H9 (cell line): Measurements from ENCODE around the gene HDC. TPM values are rescaled to one million over a fixed set of nuclear protein-coding genes. Genes with fewer than 3 reads are reported as not detected.

Experiments
- DNase-seq: peaks from one replicate; pipeline ENCODE4 v3.0.0-alpha.2; 2017
- H2AFZ ChIP-seq: one replicate; pipeline ENCODE4 v1.6.1; 2013; ENCODE audit warnings: mild to moderate bottlenecking, low read length, control low read depth, moderate library complexity
- H2AK5ac ChIP-seq: 2 replicates; pipeline ENCODE4 v1.6.1; 2013; ENCODE audit warnings: low read length, control low read depth, mixed read lengths; ENCODE audit not compliant: insufficient read length
- H2BK120ac ChIP-seq: one replicate; pipeline ENCODE4 v1.6.1; 2013; ENCODE audit warnings: low read depth, mild to moderate bottlenecking, low read length, control low read depth, inconsistent platforms; ENCODE audit not compliant: poor library complexity, severe bottlenecking
- H2BK12ac ChIP-seq: 2 replicates; pipeline ENCODE4 v1.6.1; 2013; ENCODE audit warnings: low read length, control low read depth, mixed read lengths, low read depth; ENCODE audit not compliant: insufficient read length
- H2BK15ac ChIP-seq: 2 replicates; pipeline ENCODE4 v1.6.1; 2013; ENCODE audit warnings: low read depth, low read length, control low read depth
- H2BK20ac ChIP-seq: one replicate; pipeline ENCODE4 v1.6.1; 2013; ENCODE audit warnings: low read depth, mild to moderate bottlenecking, low read length, control low read depth, inconsistent platforms; ENCODE audit not compliant: poor library complexity, severe bottlenecking
- H2BK5ac ChIP-seq: 2 replicates; pipeline ENCODE4 v1.6.1; 2013; ENCODE audit warnings: low read length, control low read depth, mixed read lengths; ENCODE audit not compliant: insufficient read length
- H3K14ac ChIP-seq: 2 replicates; pipeline ENCODE4 v1.6.1; 2013; ENCODE audit warnings: low read length, control low read depth; ENCODE audit not compliant: insufficient read depth
- H3K18ac ChIP-seq: 2 replicates; pipeline ENCODE4 v1.6.1; 2013; ENCODE audit warnings: low read depth, mild to moderate bottlenecking, mixed read lengths, low read length, control low read depth; ENCODE audit not compliant: insufficient read length
- H3K23ac ChIP-seq: 2 replicates; pipeline ENCODE4 v1.6.1; 2013; ENCODE audit warnings: low read length, control low read depth, mixed read lengths, low read depth; ENCODE audit not compliant: insufficient read length
- H3K23me2 ChIP-seq: 2 replicates; pipeline ENCODE4 v1.6.1; 2013; ENCODE audit warnings: low read depth, mild to moderate bottlenecking, mixed read lengths, low read length, control low read depth; ENCODE audit not compliant: insufficient read length, poor library complexity, severe bottlenecking
- H3K27ac ChIP-seq: 2 replicates; pipeline ENCODE4 v1.5.1; 2013; ENCODE audit warnings: low read length, control low read depth, mixed read lengths, low read depth; ENCODE audit not compliant: insufficient read length
- H3K27me3 ChIP-seq: 2 replicates; pipeline ENCODE4 v1.6.1; 2013; ENCODE audit warnings: low read length, control low read depth, inconsistent platforms; ENCODE audit not compliant: insufficient read depth
- H3K4ac ChIP-seq: 2 replicates; pipeline ENCODE4 v1.6.1; 2013; ENCODE audit warnings: low read depth, mild to moderate bottlenecking, control low read depth, inconsistent platforms, low read length, moderate library complexity
- H3K4me1 ChIP-seq: 2 replicates; pipeline ENCODE4 v1.6.1; 2013; ENCODE audit warnings: low read length, control low read depth, inconsistent platforms; ENCODE audit not compliant: insufficient read depth
- H3K4me2 ChIP-seq: 2 replicates; pipeline ENCODE4 v1.6.1; 2013; ENCODE audit warnings: low read length, control low read depth, mixed read lengths; ENCODE audit not compliant: insufficient read length, insufficient read depth
- H3K56ac ChIP-seq: 2 replicates; pipeline ENCODE4 v1.6.1; 2013; ENCODE audit warnings: low read depth, mild to moderate bottlenecking, mixed read lengths, low read length, control low read depth; ENCODE audit not compliant: insufficient read length
- H3K79me1 ChIP-seq: 2 replicates; pipeline ENCODE4 v1.6.1; 2013; ENCODE audit warnings: low read depth, mild to moderate bottlenecking, moderate library complexity, low read length, control low read depth, inconsistent platforms; ENCODE audit not compliant: insufficient read depth, poor library complexity, severe bottlenecking
- H3K79me2 ChIP-seq: 2 replicates; pipeline ENCODE4 v1.6.1; 2013; ENCODE audit warnings: low read length, control low read depth, inconsistent platforms; ENCODE audit not compliant: insufficient read depth
- H3K9ac ChIP-seq: 2 replicates; pipeline ENCODE4 v1.6.1; 2013; ENCODE audit warnings: low read length, control low read depth, mixed read lengths; ENCODE audit not compliant: insufficient read length; ENCODE audit errors: extremely low read depth
- H3K9me3 ChIP-seq: one replicate; pipeline ENCODE4 v1.6.1; 2013; ENCODE audit warnings: low read depth, low read length, inconsistent platforms; ENCODE audit not compliant: control insufficient read depth
- H3T11ph ChIP-seq: one replicate; pipeline ENCODE4 v1.6.1; 2013; ENCODE audit warnings: mild to moderate bottlenecking, low read length, control low read depth, inconsistent platforms
- H4K20me1 ChIP-seq: one replicate; pipeline ENCODE4 v1.6.1; 2013; ENCODE audit not compliant: control insufficient read depth, insufficient read length, insufficient read depth
- H4K5ac ChIP-seq: 2 replicates; pipeline ENCODE4 v1.6.1; 2013; ENCODE audit warnings: low read depth, mild to moderate bottlenecking, mixed read lengths, low read length, control low read depth; ENCODE audit not compliant: insufficient read length
- H4K8ac ChIP-seq: replicated peaks from 2 replicates; pipeline ENCODE4 v1.6.1; 2013; ENCODE audit warnings: low read length, control low read depth, mixed read lengths, low read depth; ENCODE audit not compliant: insufficient read length
- H4K91ac ChIP-seq: 2 replicates; pipeline ENCODE4 v1.6.1; 2013; ENCODE audit warnings: low read depth, mild to moderate bottlenecking, moderate library complexity, mixed read lengths, low read length, control low read depth; ENCODE audit not compliant: insufficient read length
- H3K27ac Mint-ChIP-seq, 3 experiments: 2 replicates in 2 of 3; 3 replicates in 1 of 3; pipeline ENCODE4 v1.8.0; 2020 to 2021; ENCODE audit warnings: mixed read lengths in 3 of 3, mild to moderate bottlenecking in 1 of 3, moderate library complexity in 1 of 3
- H3K27me3 Mint-ChIP-seq: 2 replicates; pipeline ENCODE4 v1.8.0; 2021; ENCODE audit warnings: low read depth, mild to moderate bottlenecking, moderate library complexity, mixed read lengths
- H3K36me3 Mint-ChIP-seq, 3 experiments: 2 replicates in 2 of 3; 3 replicates in 1 of 3; pipeline ENCODE4 v1.8.0; 2020 to 2021; ENCODE audit warnings: low read depth in 3 of 3, mixed read lengths in 3 of 3; ENCODE audit not compliant: insufficient read depth in 1 of 3
- H3K4me1 Mint-ChIP-seq, 2 experiments: 2 replicates each; pipeline ENCODE4 v1.8.0; 2020; ENCODE audit warnings: mixed read lengths in 2 of 2
- H3K4me3 Mint-ChIP-seq, 2 experiments: 2 replicates in 1 of 2; 3 replicates in 1 of 2; pipeline ENCODE4 v1.8.0; 2020 to 2021; ENCODE audit warnings: mild to moderate bottlenecking in 2 of 2, mixed read lengths in 2 of 2, moderate library complexity in 1 of 2
- H3K9me3 Mint-ChIP-seq, 2 experiments: 2 replicates in 1 of 2; 3 replicates in 1 of 2; pipeline ENCODE4 v1.8.0; 2020; ENCODE audit warnings: mild to moderate bottlenecking in 2 of 2, mixed read lengths in 2 of 2, moderate library complexity in 1 of 2
- CTCF ChIP-seq: fragments of 200-600 bp; sonication (generic); conservative IDR thresholded peaks from 3 replicates; pipeline ENCODE4 v1.8.0; 2021; ENCODE audit warnings: antibody characterized with exemption, mild to moderate bottlenecking
- WGBS: extraction: QIAGEN DNeasy Blood & Tissue Kit; methylation state at CpG from one replicate; pipeline ENCODE4 v1.1.7; 2013; ENCODE audit warnings: missing lambda C conversion rate, low lambda C conversion rate, mixed read lengths; ENCODE audit not compliant: insufficient read length; ENCODE audit errors: extremely low coverage; 5-methylcytosine and 5-hydroxymethylcytosine counted together
- total RNA-seq: library from RNA; stranded (reverse); gene quantifications from 2 replicates; pipeline ENCODE4 v1.2.1, GENCODE V29; 2021

Gene HDC
- total RNA-seq, 1 experiment from 2014 or later: not detected

GRCh38 chr15:50275908-50276307 is 10.4 kb upstream of the HDC start:
- H2BK12ac ChIP-seq: no peak overlapping the region
- no peaks in the 10 kb centered on the region for H3K79me1 ChIP-seq
- H3K18ac ChIP-seq: no peak overlapping the region
- no peak overlapping the region for H3T11ph ChIP-seq
- Mint-ChIP-seq H3K9me3 (no peaks in the 10 kb centered on the region), H3K27me3 (no peaks in the 10 kb centered on the region), H3K27ac (no peak overlapping the region), H3K36me3 (no peaks in the 10 kb centered on the region; a peak in 1 of 7 replicates), H3K4me1 (0 out of 4 replicates have a peak, but pooled peaks cover 0 to 3% of the 10 kb centered on the region in 2 experiments), H3K4me3 (no peak overlapping the region)
- no peak overlapping the region for H2BK120ac ChIP-seq
- H3K79me2 ChIP-seq: no peaks in the 10 kb centered on the region
- no peaks in the 10 kb centered on the region for H3K4me1 ChIP-seq
- no CpG with 5 or more reads among the region's 3 CpGs for WGBS
- no peak overlapping the region for H3K4me2 ChIP-seq
- no peak overlapping the region for H2BK5ac ChIP-seq
- no peaks in the 10 kb centered on the region for H3K9me3 ChIP-seq
- no peak overlapping the region for H3K27ac ChIP-seq
- no peak overlapping the region for H3K23ac ChIP-seq
- H2BK20ac ChIP-seq: no peak overlapping the region
- H4K8ac ChIP-seq: no peak overlapping the region
- no peak overlapping the region for H4K91ac ChIP-seq
- H3K14ac ChIP-seq: no peak overlapping the region
- no peak overlapping the region for H3K56ac ChIP-seq
- no peak overlapping the region for H3K4ac ChIP-seq
- H4K5ac ChIP-seq: no peak overlapping the region
- H3K27me3 ChIP-seq: no peaks in the 10 kb centered on the region
- H3K23me2 ChIP-seq: no peaks in the 10 kb centered on the region
- H2AK5ac ChIP-seq: no peak overlapping the region
- no peak overlapping the region for H3K9ac ChIP-seq
- no peaks in the 10 kb centered on the region for H4K20me1 ChIP-seq
- DNase-seq: no peak
- no peak for TF ChIP-seq CTCF
- H2AFZ ChIP-seq: no peak overlapping the region
- H2BK15ac ChIP-seq: no peak overlapping the region
